Neuronal stem cell (in vitro differentiated cells): ENCODE results near the gene HYKK.
"Not testable (repeated sequence)": the region's sequence is repeated elsewhere in the genome, so short reads cannot be mapped to it uniquely, and the experiment has no call there.

Experiments
- DNase-seq: peaks from one replicate; pipeline ENCODE4 v3.0.0-alpha.2; 2013; ENCODE audit warnings: low spot score
- H2AFZ ChIP-seq: one replicate; pipeline ENCODE4 v1.6.1; 2013; ENCODE audit warnings: mild to moderate bottlenecking, low read length, inconsistent platforms
- H2AK5ac ChIP-seq: 2 replicates; pipeline ENCODE4 v1.6.1; 2013; ENCODE audit warnings: low read depth, mild to moderate bottlenecking, inconsistent platforms, low read length, moderate library complexity, mixed read lengths
- H2BK120ac ChIP-seq: 2 replicates; pipeline ENCODE4 v1.6.1; 2013; ENCODE audit warnings: low read depth, mild to moderate bottlenecking, inconsistent platforms, low read length, moderate library complexity, mixed read lengths
- H2BK12ac ChIP-seq: one replicate; pipeline ENCODE4 v1.6.1; 2013; ENCODE audit warnings: low read length, inconsistent platforms
- H2BK15ac ChIP-seq: 2 replicates; pipeline ENCODE4 v1.6.1; 2013; ENCODE audit warnings: mild to moderate bottlenecking, low read length, inconsistent platforms, mixed read lengths
- H2BK5ac ChIP-seq: one replicate; pipeline ENCODE4 v1.6.1; 2013; ENCODE audit warnings: inconsistent platforms, mild to moderate bottlenecking, low read length, moderate library complexity
- H3K14ac ChIP-seq: one replicate; pipeline ENCODE4 v1.6.1; 2013; ENCODE audit warnings: low read length, inconsistent platforms
- H3K18ac ChIP-seq: 2 replicates; pipeline ENCODE4 v1.6.1; 2013; ENCODE audit warnings: low read length, inconsistent platforms
- H3K23ac ChIP-seq: 2 replicates; pipeline ENCODE4 v1.6.1; 2013; ENCODE audit warnings: low read depth, mild to moderate bottlenecking, mixed read lengths, low read length, inconsistent platforms; ENCODE audit not compliant: poor library complexity
- H3K27ac ChIP-seq: replicated peaks from 3 replicates; pipeline ENCODE4 v1.5.1; 2013; ENCODE audit warnings: low read length, inconsistent platforms
- H3K27me3 ChIP-seq, 3 experiments: 2 replicates each; pipeline ENCODE4 v1.6.1; 2013; ENCODE audit warnings: low read length in 3 of 3, mild to moderate bottlenecking in 2 of 3, inconsistent platforms in 1 of 3, low read depth in 1 of 3, mixed read lengths in 1 of 3, moderate library complexity in 1 of 3; ENCODE audit not compliant: control insufficient read depth in 3 of 3, insufficient read depth in 3 of 3
- H3K36me3 ChIP-seq, 2 donors: replicated peaks in 1 of 2; 2 replicates each; pipeline ENCODE4 v1.6.1; 2013; ENCODE audit warnings: low read length in 2 of 2; ENCODE audit not compliant: control insufficient read depth in 2 of 2, insufficient read depth in 2 of 2
- H3K4ac ChIP-seq: 2 replicates; pipeline ENCODE4 v1.6.1; 2013; ENCODE audit warnings: inconsistent platforms, mild to moderate bottlenecking, low read length, moderate library complexity
- H3K4me1 ChIP-seq, 2 donors: 1 replicate in 1 of 2; 2 replicates in 1 of 2; pipeline ENCODE4 v1.6.1; 2013; ENCODE audit warnings: low read length in 2 of 2, low read depth in 1 of 2; ENCODE audit not compliant: control insufficient read depth in 2 of 2, insufficient read depth in 1 of 2
- H3K4me2 ChIP-seq: one replicate; pipeline ENCODE4 v1.6.1; 2013; ENCODE audit warnings: mild to moderate bottlenecking, low read length, inconsistent platforms; ENCODE audit not compliant: insufficient read depth, poor library complexity, severe bottlenecking
- H3K4me3 ChIP-seq, 2 donors: 2 replicates each; pipeline ENCODE4 v1.5.1; 2013; ENCODE audit warnings: low read length in 2 of 2, mild to moderate bottlenecking in 2 of 2, inconsistent platforms in 1 of 2, moderate library complexity in 1 of 2
- H3K79me1 ChIP-seq: one replicate; pipeline ENCODE4 v1.6.1; 2013; ENCODE audit warnings: low read depth, mild to moderate bottlenecking, inconsistent platforms, low read length, moderate library complexity
- H3K9ac ChIP-seq: one replicate; pipeline ENCODE4 v1.6.1; 2013; ENCODE audit warnings: mild to moderate bottlenecking, low read depth, low read length, inconsistent platforms; ENCODE audit not compliant: poor library complexity
- H3K9me3 ChIP-seq, 2 donors: replicated peaks in 1 of 2; 2 replicates each; pipeline versions ENCODE3 to v1.6.1; 2013; ENCODE audit warnings: low read length in 2 of 2, mild to moderate bottlenecking in 2 of 2, inconsistent platforms in 1 of 2, low read depth in 1 of 2, mixed read lengths in 1 of 2, moderate library complexity in 1 of 2; ENCODE audit not compliant: control insufficient read depth in 2 of 2, insufficient read depth in 1 of 2
- H4K8ac ChIP-seq: one replicate; pipeline ENCODE4 v1.6.1; 2013; ENCODE audit warnings: low read depth, mild to moderate bottlenecking, inconsistent platforms, low read length, moderate library complexity
- H4K91ac ChIP-seq: one replicate; pipeline ENCODE4 v1.6.1; 2013; ENCODE audit warnings: low read length, low read depth, mild to moderate bottlenecking, inconsistent platforms; ENCODE audit not compliant: poor library complexity
- WGBS, 2 donors: extraction: QIAGEN DNeasy Blood & Tissue Kit; methylation state at CpG; one replicate each; pipeline ENCODE4 v1.1.7; 2013; ENCODE audit warnings: missing lambda C conversion rate in 2 of 2, mixed read lengths in 1 of 2; ENCODE audit not compliant: insufficient read length in 2 of 2, insufficient replicate concordance in 1 of 2; ENCODE audit errors: extremely low coverage in 2 of 2; 5-methylcytosine and 5-hydroxymethylcytosine counted together

HYKK gene

GRCh38 chr15:78539464-78540140 lies 32.2 kb downstream of the HYKK start:
- not testable (repeated sequence) for H2BK12ac ChIP-seq, DNase-seq

GRCh38 chr15:78540141-78540870 lies 32.9 kb downstream of the HYKK start, which contains the start of gene PSMA4:
Gene PSMA4, plus strand, starts transcription at chr15:78540444. Its CDS starts 1,484 bp downstream, at chr15:78541928.
- Histone ChIP-seq H3K36me3 (peaks cover 8 to 38% of the 10 kb centered on the region in 2 donors), H3K14ac (no peak within 1 kb of the TSS)

More at GRCh38 chr15:78539464-78540140, 32.2 kb downstream of the HYKK start:
- peak overlapping the region; percentile 88 for H2BK5ac ChIP-seq
- not testable (repeated sequence) for H4K8ac ChIP-seq, H3K14ac ChIP-seq, H2BK15ac ChIP-seq, H3K4me1 ChIP-seq, H3K4ac ChIP-seq, H3K9me3 ChIP-seq, H3K18ac ChIP-seq, H2AK5ac ChIP-seq, H3K27me3 ChIP-seq, H3K23ac ChIP-seq, H4K91ac ChIP-seq, H3K9ac ChIP-seq, H2BK120ac ChIP-seq, H3K79me1 ChIP-seq
- H3K4me3 ChIP-seq: peak overlapping the region; percentile 76 to 89
- H3K36me3 ChIP-seq: peaks cover 8 to 31% of the 10 kb centered on the region in 2 donors
- peak overlapping the region; percentile 43 for H3K27ac ChIP-seq
- H2AFZ ChIP-seq: peak overlapping the region; percentile 95
- peak overlapping the region; percentile 97 for H3K4me2 ChIP-seq
- no CpG with 5 or more reads among the region's 18 CpGs for WGBS, 2 donors

GRCh38 chr15:78540871-78541743 lies 33.7 kb downstream of the HYKK start:
- Histone ChIP-seq H2AK5ac (no peak overlapping the region), H3K9me3 (no peaks in the 10 kb centered on the region), H4K91ac (no peak overlapping the region), H3K79me1 (peaks cover 2% of the 10 kb centered on the region), H3K4ac (no peak overlapping the region), H3K4me2 (peak overlapping the region; percentile 59), H3K23ac (no peak overlapping the region), H2BK120ac (no peak overlapping the region), H3K4me3 (peak overlapping the region; percentile 76 to 89), H4K8ac (no peak overlapping the region), H2BK12ac (no peak overlapping the region), H2BK5ac (no peak overlapping the region), H3K18ac (peak overlapping the region; percentile 97), H3K4me1 (peaks cover 2 to 7% of the 10 kb centered on the region in 2 donors), H3K36me3 (peaks cover 13 to 46% of the 10 kb centered on the region in 2 donors), H2BK15ac (no peak overlapping the region), H3K27ac (no peak overlapping the region), H3K9ac (peak overlapping the region; percentile 71), H3K14ac (no peak overlapping the region), H2AFZ (peak overlapping the region; percentile 95), H3K27me3 (no peaks in the 10 kb centered on the region)
- no peak for DNase-seq
- WGBS, 2 donors: no CpG with 5 or more reads among the region's 17 CpGs

More at GRCh38 chr15:78540141-78540870, 32.9 kb downstream of the HYKK start, which contains the start of gene PSMA4:
- WGBS, 2 donors: no CpG with 5 or more reads among the region's 56 CpGs
- DNase-seq: peak; percentile 89
- H2BK15ac ChIP-seq: no peak within 1 kb of the TSS
- H3K4me1 ChIP-seq: peaks cover 2 to 7% of the 10 kb centered on the region in 2 donors
- peak within 1 kb of the TSS; percentile 76 to 89 for H3K4me3 ChIP-seq
- H2AFZ ChIP-seq: peak within 1 kb of the TSS; percentile 95
- H3K4me2 ChIP-seq: peak within 1 kb of the TSS; percentile 97
- peaks cover 2% of the 10 kb centered on the region for H3K79me1 ChIP-seq
- H3K4ac ChIP-seq: no peak within 1 kb of the TSS
- no peaks in the 10 kb centered on the region for H3K9me3 ChIP-seq
- no peak within 1 kb of the TSS for H2AK5ac ChIP-seq
- H2BK5ac ChIP-seq: peak within 1 kb of the TSS; percentile 88
- H3K27ac ChIP-seq: peak within 1 kb of the TSS; percentile 87
- peak within 1 kb of the TSS; percentile 85 for H3K9ac ChIP-seq
- H3K18ac ChIP-seq: peak within 1 kb of the TSS; percentile 97
- H3K23ac ChIP-seq: peak within 1 kb of the TSS; percentile 38
- H2BK12ac ChIP-seq: no peak within 1 kb of the TSS
- H4K8ac ChIP-seq: peak within 1 kb of the TSS; percentile 90
- H4K91ac ChIP-seq: no peak within 1 kb of the TSS
- no peak within 1 kb of the TSS for H2BK120ac ChIP-seq
- no peaks in the 10 kb centered on the region for H3K27me3 ChIP-seq
